Ishikawa (cell line): ENCODE measurements around the gene ARID1B.

Source experiments
- CEBPB ChIP-seq: IDR thresholded peaks from 2 replicates; pipeline ENCODE4 v1.6.1; 2012
- CREB1 ChIP-seq: IDR thresholded peaks from 2 replicates; pipeline ENCODE4 v1.6.1; 2012; ENCODE audit warnings: low read depth
- EGR1 ChIP-seq: IDR thresholded peaks from 2 replicates; pipeline ENCODE4 v1.6.1; 2012
- EP300 ChIP-seq: IDR thresholded peaks from 2 replicates; pipeline ENCODE4 v1.6.1; 2012; ENCODE audit warnings: borderline replicate concordance
- FOXM1 ChIP-seq: IDR thresholded peaks from 2 replicates; pipeline ENCODE4 v1.6.1; 2012; ENCODE audit warnings: low read depth, borderline replicate concordance
- MAX ChIP-seq: IDR thresholded peaks from 2 replicates; pipeline ENCODE4 v1.6.1; 2012
- NFIC ChIP-seq: IDR thresholded peaks from 2 replicates; pipeline ENCODE4 v1.6.1; 2012
- RAD21 ChIP-seq: IDR thresholded peaks from 2 replicates; pipeline ENCODE4 v1.6.1; 2012; ENCODE audit warnings: low read depth
- REST ChIP-seq: IDR thresholded peaks from 2 replicates; pipeline ENCODE4 v1.6.1; 2012; ENCODE audit warnings: low read depth, mild to moderate bottlenecking
- TAF1 ChIP-seq: IDR thresholded peaks from 2 replicates; pipeline ENCODE4 v1.6.1; 2012; ENCODE audit warnings: low read depth, mild to moderate bottlenecking
- TCF12 ChIP-seq: IDR thresholded peaks from 2 replicates; pipeline ENCODE4 v1.6.1; 2012; ENCODE audit warnings: low read depth
- TEAD4 ChIP-seq: IDR thresholded peaks from 2 replicates; pipeline ENCODE4 v1.6.1; 2012
- USF1 ChIP-seq: IDR thresholded peaks from 2 replicates; pipeline ENCODE4 v1.6.1; 2012
- YY1 ChIP-seq: IDR thresholded peaks from 2 replicates; pipeline ENCODE4 v1.6.1; 2012; ENCODE audit warnings: low read depth
- ZBTB7A ChIP-seq: IDR thresholded peaks from 2 replicates; pipeline ENCODE4 v1.6.1; 2012; ENCODE audit warnings: low read depth

The ARID1B gene

GRCh38 chr6:157210954-157211353 is 433.8 kb downstream of the ARID1B start:
- TF ChIP-seq NFIC (no peak), REST (no peak), EP300 (no peak), CEBPB (no peak), USF1 (no peak), YY1 (no peak), FOXM1 (no peak), EGR1 (no peak), TCF12 (no peak), CREB1 (no peak), MAX (no peak)

GRCh38 chr6:157211603-157212455 is 434.7 kb downstream of the ARID1B start:
- TF ChIP-seq MAX = no peak
- no peak for TF ChIP-seq TCF12
- TF ChIP-seq FOXM1 = no peak
- TF ChIP-seq USF1 = no peak
- TF ChIP-seq EP300 = no peak
- no peak for TF ChIP-seq REST
- TF ChIP-seq TEAD4 = no peak
- no peak for TF ChIP-seq EGR1
- no peak for TF ChIP-seq ZBTB7A
- no peak for TF ChIP-seq RAD21
- no peak for TF ChIP-seq CEBPB
- TF ChIP-seq YY1 = no peak
- no peak for TF ChIP-seq CREB1
- no peak for TF ChIP-seq NFIC
- TF ChIP-seq TAF1 = no peak

GRCh38 chr6:157213426-157213825 is 436.2 kb downstream of the ARID1B start:
- no peak for TF ChIP-seq REST
- TF ChIP-seq CREB1 = no peak
- TF ChIP-seq EGR1 = no peak
- no peak for TF ChIP-seq TAF1
- no peak for TF ChIP-seq CEBPB
- no peak for TF ChIP-seq RAD21
- TF ChIP-seq TCF12 = no peak
- no peak for TF ChIP-seq EP300
- no peak for TF ChIP-seq MAX
- no peak for TF ChIP-seq FOXM1
- no peak for TF ChIP-seq ZBTB7A
- no peak for TF ChIP-seq USF1
- no peak for TF ChIP-seq TEAD4
- no peak for TF ChIP-seq NFIC
- no peak for TF ChIP-seq YY1
